Mucosa of stomach (tissue), 1 donor: ENCODE results near the gene FBXO31.

ENCODE experiments used
- H3K27me3 ChIP-seq: one replicate; pipeline ENCODE4 v1.7.0; 2013; ENCODE audit warnings: mild to moderate bottlenecking, low read length; ENCODE audit not compliant: control insufficient read depth, insufficient read depth
- H3K36me3 ChIP-seq: one replicate; pipeline ENCODE4 v1.7.0; 2013; ENCODE audit warnings: low read length; ENCODE audit not compliant: control insufficient read depth, insufficient read depth
- H3K4me1 ChIP-seq: one replicate; pipeline ENCODE4 v1.7.0; 2013; ENCODE audit warnings: mild to moderate bottlenecking, low read length; ENCODE audit not compliant: control insufficient read depth, insufficient read depth
- H3K4me3 ChIP-seq: one replicate; pipeline ENCODE4 v1.7.0; 2013; ENCODE audit warnings: low read length
- H3K9ac ChIP-seq: one replicate; pipeline ENCODE4 v1.7.0; 2013; ENCODE audit warnings: mild to moderate bottlenecking, low read length, moderate library complexity
- H3K9me3 ChIP-seq: one replicate; pipeline ENCODE4 v1.7.0; 2013; ENCODE audit warnings: mild to moderate bottlenecking, low read length, moderate library complexity; ENCODE audit not compliant: control insufficient read depth
- donor health status: Pancreatic carcinoma.

The FBXO31 gene

DNA sequence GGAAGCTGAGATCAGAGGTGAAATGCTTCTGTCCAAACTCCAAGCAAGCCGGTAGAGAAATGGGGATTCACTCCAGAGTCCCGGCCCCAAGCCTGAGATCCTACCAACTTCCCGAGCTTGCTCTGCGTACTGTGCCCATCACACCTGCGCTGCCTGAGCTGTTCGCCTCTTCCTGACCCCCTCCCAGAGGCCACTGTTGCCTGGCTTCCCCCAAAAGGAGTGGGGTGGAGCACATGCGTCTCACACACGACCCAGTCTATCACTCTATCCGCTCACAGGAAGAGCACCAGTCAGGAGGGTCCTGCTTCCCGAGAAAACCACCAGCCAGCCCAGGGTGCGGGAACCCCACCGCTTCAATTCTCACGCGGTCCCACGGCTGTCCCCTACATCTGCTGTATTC lies 52.9 kb downstream of the FBXO31 start:
- Histone ChIP-seq H3K36me3 (no peaks in the 10 kb centered on the region), H3K9me3 (no peaks in the 10 kb centered on the region), H3K4me1 (no peaks in the 10 kb centered on the region), H3K4me3 (no peak overlapping the region), H3K9ac (no peak overlapping the region), H3K27me3 (no peaks in the 10 kb centered on the region)

DNA sequence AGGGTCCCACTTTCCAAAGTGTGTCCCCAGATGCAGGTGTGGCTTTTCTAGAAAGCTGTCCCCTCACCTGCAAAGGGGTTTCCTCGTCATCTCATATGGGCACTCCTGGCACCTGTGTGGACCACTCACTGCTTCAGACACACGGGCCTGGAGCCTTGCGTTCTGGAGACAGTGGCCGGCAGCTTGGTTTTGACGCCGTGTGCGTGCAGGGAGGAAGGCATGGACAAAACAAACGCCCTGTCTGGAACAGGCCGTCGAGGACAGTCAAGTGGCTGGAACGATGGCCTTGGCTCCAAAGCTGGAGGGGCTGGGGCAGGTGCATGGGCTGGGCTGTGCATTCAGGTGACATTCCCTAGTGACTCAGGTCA lies 53.3 kb downstream of the FBXO31 start:
- H3K9ac ChIP-seq: no peak overlapping the region
- H3K27me3 ChIP-seq: no peaks in the 10 kb centered on the region
- H3K4me3 ChIP-seq: no peak overlapping the region
- H3K9me3 ChIP-seq: no peaks in the 10 kb centered on the region
- no peaks in the 10 kb centered on the region for H3K4me1 ChIP-seq
- H3K36me3 ChIP-seq: no peaks in the 10 kb centered on the region

DNA sequence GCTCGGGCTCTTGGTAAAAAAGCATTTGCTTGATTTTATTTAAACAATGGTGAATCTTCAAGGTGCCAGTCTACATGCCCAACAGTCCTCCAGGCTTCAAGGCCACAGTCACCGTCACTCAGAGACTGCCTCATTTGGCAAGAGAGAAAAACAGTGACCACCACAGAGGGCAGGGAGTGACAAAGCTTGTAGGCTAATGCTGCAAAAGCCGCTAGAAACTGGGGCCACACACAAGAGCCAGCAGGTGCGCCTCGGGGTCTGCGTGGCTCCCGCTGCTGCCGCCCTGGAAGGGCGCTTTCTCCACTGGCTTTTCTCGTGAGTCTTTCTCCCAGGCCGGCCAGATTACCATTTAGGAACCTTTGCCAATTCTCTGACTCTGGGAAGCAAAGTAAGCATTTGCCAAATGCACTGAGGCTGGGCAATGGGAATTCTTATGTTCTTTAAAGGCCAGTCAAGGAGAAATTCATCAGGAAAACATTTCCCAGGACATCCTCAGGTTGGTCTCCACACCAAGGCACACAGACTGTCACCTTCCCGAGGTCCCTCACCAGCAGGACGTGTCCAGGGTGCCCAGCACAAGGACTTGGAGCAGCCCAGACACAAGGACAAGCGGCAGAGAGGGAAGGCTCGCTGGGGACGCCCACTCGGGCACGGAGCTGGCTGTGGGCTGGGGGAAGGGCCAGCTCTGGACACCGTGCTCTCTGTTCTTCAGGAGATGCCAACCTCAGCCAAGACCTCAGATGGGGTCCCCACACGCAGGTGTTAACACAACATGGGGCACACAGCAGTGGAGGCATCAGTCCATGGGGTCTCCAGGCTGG lies 53.9 kb downstream of the FBXO31 start:
- no peak overlapping the region for H3K9ac ChIP-seq

GRCh38 chr16:87328846-87329245 lies 54.7 kb downstream of the FBXO31 start:
- no peaks in the 10 kb centered on the region for H3K36me3 ChIP-seq
- H3K4me3 ChIP-seq: no peak overlapping the region
- H3K4me1 ChIP-seq: peaks cover 8% of the 10 kb centered on the region
- no peaks in the 10 kb centered on the region for H3K27me3 ChIP-seq
- no peaks in the 10 kb centered on the region for H3K9me3 ChIP-seq
- H3K9ac ChIP-seq: no peak overlapping the region

More for the DNA sequence above, 53.9 kb downstream of the FBXO31 start:
- Histone ChIP-seq H3K4me3 (no peak overlapping the region), H3K4me1 (peaks cover 5% of the 10 kb centered on the region), H3K27me3 (no peaks in the 10 kb centered on the region), H3K36me3 (no peaks in the 10 kb centered on the region), H3K9me3 (no peaks in the 10 kb centered on the region)

DNA sequence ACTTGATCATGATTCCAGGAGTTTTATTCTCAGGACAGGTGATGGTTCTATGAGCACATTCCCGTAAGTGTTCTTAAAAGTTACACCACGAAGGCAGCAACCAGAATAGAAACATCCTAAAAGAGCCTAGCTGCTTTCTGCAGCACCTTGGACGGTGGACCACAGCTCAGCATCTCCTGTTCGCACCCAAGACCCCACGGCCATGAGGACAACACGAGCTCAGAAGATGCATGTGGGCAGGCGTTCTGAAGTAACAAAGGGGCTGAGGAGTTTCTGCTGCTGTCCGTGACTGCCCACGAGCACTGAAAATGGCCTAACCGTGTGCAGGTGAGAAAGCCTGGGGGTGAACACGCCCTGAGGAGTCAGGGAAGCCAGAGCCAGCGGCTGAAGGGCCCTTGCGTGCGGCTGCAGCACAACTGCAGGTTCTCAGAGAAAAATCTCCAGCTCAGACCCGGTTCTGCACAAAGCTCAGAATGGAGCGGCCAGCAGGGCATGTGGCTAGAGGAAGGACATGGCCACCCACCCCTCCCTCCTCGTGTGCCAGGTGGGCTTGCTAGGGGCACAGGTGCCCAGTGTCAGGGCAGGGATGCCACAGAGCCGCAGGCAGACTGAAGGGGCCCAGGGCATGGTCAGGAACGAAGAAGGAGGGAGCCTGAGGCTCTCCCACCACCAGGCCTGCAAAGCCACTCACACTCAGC lies 55.6 kb downstream of the FBXO31 start:
- Histone ChIP-seq H3K9me3 (no peaks in the 10 kb centered on the region), H3K9ac (no peak overlapping the region), H3K4me3 (no peak overlapping the region), H3K4me1 (peaks cover 8% of the 10 kb centered on the region), H3K27me3 (no peaks in the 10 kb centered on the region), H3K36me3 (no peaks in the 10 kb centered on the region)

DNA sequence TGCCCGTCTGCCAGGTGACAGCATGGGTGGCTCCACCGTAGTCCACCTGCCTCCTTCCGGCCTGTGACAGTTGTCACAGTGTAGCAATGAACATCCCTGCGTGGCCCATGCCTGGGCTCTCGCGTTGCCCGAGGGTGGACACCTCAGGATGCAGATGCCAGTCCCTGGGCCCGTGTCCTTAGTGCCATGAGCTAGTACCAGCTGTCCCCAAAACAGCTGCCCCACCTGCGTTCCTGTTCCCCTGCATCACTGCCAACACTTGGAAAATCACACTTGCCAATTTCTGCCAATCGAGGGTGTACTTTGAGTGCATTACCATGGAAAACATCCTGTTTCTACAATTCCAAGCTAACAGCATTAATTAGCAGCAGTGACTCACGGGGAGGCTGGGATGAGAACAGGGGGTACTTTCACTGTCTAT lies 57.4 kb downstream of the FBXO31 start:
- Histone ChIP-seq H3K4me1 (peaks cover 8% of the 10 kb centered on the region), H3K27me3 (no peaks in the 10 kb centered on the region), H3K9me3 (no peaks in the 10 kb centered on the region), H3K36me3 (no peaks in the 10 kb centered on the region), H3K9ac (no peak overlapping the region), H3K4me3 (no peak overlapping the region)

DNA sequence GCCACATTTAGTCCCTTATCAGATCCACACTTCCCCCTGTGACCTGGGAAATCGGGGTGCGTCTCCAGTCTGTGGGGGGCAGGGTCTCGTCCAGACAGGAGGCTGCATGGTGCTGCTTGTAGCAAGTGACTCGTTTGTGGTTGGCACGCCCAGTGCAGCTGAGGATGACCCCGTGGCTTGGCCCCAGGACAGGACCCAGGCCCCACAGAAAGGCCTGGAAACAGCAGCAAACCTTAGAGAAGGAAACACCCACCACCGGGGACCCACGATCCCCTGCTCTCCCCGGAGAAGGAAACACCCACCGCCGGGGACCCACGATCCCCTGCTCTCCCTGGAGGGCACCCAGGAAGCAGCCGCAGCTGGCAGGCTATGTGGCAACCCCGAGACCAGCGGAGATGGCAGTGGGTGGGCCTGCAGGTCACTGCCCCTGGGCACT lies 58.1 kb downstream of the FBXO31 start:
- no peaks in the 10 kb centered on the region for H3K36me3 ChIP-seq
- H3K9me3 ChIP-seq: no peaks in the 10 kb centered on the region
- H3K9ac ChIP-seq: no peak overlapping the region
- no peaks in the 10 kb centered on the region for H3K27me3 ChIP-seq
- H3K4me1 ChIP-seq: peaks cover 8% of the 10 kb centered on the region
- H3K4me3 ChIP-seq: no peak overlapping the region

GRCh38 chr16:87324411-87325275 lies 58.9 kb downstream of the FBXO31 start:
- Histone ChIP-seq H3K4me1 (peaks cover 8% of the 10 kb centered on the region), H3K27me3 (no peaks in the 10 kb centered on the region), H3K9me3 (no peaks in the 10 kb centered on the region), H3K4me3 (no peak overlapping the region), H3K36me3 (no peaks in the 10 kb centered on the region), H3K9ac (no peak overlapping the region)

DNA sequence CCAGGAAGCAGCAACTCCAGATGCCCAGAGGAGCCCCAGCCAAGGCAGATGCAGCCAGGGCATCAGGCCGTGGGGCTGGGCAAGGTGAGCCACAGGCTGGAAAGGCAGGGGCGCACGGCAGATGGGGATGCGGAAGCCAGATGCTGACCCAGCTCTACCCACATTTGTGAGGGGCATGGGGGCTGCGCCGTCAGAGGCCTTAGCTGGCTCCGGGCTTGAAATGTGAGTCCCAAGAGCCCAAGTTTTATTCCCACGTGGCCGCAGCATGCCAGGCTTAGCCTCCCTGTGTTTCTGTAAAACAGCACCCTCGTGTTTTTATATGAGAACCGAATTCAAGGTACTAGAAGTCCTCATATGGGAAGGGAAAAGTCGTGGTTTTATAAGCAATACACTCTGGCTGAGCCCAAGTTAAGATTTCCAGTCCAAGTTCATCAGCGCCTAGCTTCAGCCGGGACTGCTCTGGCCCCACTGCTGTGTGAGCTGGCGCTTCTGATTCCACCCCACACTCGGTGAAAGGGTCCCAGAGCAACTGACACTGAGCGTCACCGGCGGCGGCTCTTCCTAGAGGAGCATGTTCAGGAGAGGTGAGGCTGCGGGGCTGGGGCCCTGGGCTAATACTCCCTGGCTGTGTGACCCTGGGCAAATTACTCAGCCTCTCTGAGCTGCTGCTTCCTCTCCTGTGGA lies 59.7 kb downstream of the FBXO31 start:
- no peaks in the 10 kb centered on the region for H3K9me3 ChIP-seq

DNA sequence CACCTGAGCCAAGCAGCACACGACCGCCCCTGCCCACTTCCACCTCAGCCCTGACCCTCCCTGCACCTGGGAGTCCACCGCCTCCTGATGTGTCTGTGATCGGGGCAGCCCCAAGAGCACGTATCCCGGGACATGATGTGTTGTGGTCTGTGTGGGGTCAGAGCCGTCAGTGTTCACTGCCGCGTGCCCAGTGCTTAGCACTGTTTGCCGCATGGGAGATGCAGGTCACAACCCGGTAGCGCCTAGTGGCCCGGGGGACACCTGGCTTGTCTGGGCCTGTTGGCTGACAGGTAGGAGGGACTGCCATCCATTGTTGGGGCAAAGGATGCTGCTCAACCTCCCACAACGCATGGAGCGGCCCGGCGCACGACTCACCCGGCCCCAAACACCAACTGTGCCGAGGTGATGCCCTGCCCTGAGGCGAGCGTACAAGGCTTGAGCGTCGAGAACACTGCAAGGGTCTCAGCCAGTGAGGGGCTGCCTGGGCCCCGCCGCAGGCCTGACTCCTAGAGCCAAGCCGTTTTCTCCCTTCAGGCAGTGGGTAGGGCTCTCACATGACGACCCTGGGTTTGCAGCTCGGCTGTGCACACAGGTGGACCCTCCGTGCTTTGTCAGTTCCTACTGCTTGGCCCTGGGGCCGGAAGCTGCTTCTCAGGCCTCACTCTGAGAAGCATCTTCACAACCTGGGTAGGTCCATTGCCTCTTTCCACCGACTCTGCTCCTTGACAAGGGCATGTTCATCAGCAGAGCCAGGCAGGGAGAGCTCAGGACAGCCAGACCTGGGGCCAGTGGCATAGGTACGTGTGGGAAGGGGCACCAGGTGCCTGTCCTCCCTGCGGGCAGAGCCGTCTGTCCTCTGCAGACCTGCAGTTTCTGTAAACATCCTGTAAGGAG lies 60.5 kb downstream of the FBXO31 start:
- no peak overlapping the region for H3K4me3 ChIP-seq
- no peak overlapping the region for H3K9ac ChIP-seq
- peaks cover 13% of the 10 kb centered on the region for H3K4me1 ChIP-seq

More for the DNA sequence above, 59.7 kb downstream of the FBXO31 start:
- Histone ChIP-seq H3K27me3 (no peaks in the 10 kb centered on the region), H3K4me3 (no peak overlapping the region), H3K9ac (no peak overlapping the region), H3K36me3 (no peaks in the 10 kb centered on the region), H3K4me1 (peaks cover 8% of the 10 kb centered on the region)

DNA sequence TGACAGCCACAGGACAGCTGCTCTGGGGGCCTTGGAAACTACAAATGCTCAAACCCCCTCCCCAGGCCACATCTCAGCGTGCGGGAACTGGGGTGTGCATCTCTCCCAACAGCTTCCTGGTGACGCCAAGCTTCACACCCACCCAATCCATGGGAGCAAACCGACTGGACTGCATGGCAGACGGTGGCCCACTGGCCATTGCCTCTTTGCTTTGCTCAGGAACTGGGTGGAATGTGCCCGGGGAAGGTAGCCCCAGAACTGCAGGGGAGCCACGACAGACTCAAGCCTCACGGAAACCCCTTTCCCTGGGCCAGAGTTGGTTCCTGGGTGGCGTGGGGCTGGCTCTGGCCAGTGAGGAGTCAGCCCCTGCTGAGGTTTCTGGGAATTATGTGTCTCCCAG lies 61.2 kb downstream of the FBXO31 start:
- Histone ChIP-seq H3K9ac (no peak overlapping the region), H3K36me3 (no peaks in the 10 kb centered on the region), H3K4me1 (peaks cover 16% of the 10 kb centered on the region), H3K9me3 (no peaks in the 10 kb centered on the region), H3K27me3 (no peaks in the 10 kb centered on the region), H3K4me3 (no peak overlapping the region)

More for the DNA sequence above, 60.5 kb downstream of the FBXO31 start:
- Histone ChIP-seq H3K36me3 (no peaks in the 10 kb centered on the region), H3K9me3 (no peaks in the 10 kb centered on the region), H3K27me3 (no peaks in the 10 kb centered on the region)
